NCI-H1092 (cell line): ENCODE results near the gene SDHAF1.
"Not testable (repeated sequence)": the region's sequence is repeated elsewhere in the genome, so short reads cannot be mapped to it uniquely, and the experiment has no call there.

ENCODE experiments used
- DNase-seq: peaks from one replicate; lab custom pipeline; 2025; lab: John Stamatoyannopoulos, UW

SDHAF1 gene

DNA sequence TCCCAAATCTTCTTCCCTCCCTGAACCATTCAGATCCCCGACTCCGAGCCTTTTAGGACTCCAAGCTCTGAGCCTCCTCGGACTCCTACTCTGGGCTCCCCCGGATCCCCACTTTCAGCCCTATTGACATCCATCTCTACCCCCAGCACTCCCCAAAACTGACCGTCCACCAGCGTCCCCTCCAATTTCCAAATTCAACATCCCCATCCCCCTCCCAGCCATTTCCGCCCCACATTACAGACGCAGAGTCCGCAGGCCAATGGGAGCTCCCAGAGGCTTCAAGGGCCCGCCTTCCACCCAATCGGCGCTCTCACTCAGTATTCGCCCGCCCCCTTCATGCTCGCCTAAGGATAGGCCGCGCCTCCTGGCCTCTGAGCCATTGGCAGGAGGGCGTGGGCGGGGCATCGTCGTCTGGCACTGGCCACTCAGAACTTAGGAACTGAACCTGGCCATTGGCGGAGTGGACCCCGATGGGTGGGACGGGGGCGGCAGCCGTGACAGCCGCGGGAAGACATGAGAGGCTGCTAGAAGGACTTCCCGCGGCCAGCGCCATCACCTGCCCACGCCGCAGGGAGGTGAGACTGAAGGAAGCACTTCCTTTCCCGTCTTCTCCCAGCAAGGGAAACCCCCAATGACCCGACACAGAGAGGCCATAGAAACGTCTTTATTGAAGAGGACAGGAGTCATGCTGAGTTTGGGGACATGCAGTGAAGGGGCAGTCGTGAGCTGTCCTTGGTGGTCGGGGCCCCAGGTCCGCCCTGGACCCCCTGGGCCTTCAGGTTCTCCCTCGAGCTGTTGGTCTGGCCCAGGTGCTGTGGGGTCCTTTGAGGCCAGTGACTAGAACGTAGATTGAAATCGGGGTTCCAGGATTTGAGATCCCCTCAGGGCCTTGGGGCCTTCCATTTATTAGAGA lies 19.3 kb downstream of the SDHAF1 start, which contains the start of gene ALKBH6:
Gene ALKBH6 (minus strand): TSS at position 202 of the 913 bp plus-strand sequence. CDS start 816 bp downstream, outside the sequence.
- DNase-seq = peak; percentile 96

DNA sequence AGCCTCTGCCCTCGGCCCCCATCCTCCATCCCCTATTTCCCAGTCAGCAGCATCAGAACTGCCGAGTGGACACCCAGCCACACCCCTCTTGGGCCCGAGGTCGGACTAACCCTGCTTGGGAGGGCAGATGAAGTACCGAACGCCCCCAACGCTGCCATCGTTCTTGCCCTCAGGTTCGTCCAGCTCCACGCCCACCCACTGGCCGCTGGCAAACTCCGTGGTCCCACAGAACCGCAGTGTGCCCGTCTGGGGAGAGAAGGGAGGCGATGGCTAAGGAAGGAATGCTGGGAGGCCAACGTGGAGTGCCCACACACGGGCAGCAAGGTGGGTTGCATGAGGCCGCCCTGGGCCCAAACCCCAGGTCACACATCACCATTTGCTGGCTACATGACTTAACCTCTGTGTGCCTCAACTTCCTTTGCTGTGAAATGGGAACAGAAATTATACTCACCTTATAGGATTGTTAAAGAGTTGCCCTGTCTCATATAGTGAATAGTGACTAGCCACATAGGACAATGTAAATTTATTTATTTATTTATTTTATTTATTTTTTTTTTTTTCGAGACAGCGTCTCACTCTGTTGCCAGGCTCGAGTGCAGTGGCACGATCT lies 24.2 kb downstream of the SDHAF1 start:
- DNase-seq = no peak

DNA sequence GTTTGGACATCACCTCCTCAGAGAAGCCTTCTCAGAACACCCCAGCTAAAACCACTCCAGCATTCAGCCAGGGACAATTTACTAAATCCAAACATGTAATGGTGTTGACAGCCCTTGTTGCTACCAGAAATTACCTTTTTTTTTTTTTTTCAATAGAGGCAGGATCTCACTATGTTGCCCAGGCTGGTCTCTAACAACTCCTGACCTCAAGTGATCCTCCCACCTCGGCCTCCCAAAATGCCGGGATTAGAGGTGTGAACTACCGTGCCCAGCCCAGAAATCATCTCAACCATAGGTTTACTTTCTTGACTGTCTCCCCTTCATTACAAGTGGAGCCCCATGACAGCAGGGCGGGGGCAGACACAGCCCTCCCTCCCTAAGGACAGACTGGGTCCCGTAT lies 28.4 kb downstream of the SDHAF1 start:
- no peak for DNase-seq

DNA sequence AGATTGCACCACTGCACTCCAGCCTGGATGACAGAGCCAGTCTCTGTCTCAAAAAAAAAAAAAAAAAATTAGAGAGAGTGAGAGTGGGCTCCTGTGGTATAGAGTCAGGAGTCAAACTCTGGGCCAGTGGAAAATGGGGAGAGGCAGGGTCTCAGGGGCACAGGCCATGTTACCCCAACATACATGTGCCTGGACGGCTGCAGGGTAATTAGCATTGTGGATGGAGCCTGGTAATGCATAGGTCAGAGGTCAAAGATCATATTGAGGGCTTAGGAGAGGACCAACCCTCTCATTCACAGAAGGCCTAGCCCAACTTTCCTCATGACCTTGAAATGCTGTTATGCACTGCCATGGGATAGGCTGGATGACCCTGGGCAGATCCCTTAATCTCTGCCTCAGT lies 30.6 kb downstream of the SDHAF1 start:
- no peak for DNase-seq

DNA sequence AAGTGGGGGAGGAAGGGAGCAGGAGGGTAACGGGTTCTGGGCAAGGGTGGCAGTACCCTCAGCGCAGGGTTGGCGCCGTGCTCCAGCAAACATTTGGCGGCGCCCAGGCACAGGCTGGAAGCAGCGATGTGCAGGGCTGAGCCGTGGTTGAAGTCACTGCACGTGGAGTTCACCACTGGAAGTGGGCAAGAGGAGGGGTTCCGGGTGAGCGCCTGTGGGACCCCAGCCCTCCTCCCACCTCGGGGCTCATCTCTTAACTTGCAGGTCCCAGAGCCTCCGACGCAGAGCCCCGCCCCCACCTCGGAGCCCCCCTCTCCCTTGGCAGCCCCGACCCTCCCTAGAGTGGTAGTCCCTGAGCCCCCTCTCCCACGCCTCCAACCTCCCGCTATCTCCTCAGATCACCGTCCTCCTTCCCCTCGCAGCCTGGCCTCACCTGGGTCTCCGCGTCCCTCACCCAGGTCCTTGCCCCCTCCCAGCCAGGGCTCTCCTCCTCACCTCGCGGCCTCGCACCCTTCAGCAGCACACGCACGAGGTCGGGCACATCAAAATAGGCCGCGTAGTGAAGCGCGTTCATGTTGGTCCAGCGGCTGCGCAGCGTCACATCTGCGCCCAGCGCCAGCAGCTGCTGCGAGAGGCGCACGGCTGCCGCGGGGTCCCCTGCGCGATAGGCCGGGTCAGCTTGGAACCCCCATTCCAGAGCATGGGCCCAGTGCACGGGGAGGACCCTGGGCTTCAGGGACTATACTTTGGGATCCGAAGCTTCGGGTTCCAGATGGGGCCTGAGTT lies 31.3 kb downstream of the SDHAF1 start:
- no peak for DNase-seq

DNA sequence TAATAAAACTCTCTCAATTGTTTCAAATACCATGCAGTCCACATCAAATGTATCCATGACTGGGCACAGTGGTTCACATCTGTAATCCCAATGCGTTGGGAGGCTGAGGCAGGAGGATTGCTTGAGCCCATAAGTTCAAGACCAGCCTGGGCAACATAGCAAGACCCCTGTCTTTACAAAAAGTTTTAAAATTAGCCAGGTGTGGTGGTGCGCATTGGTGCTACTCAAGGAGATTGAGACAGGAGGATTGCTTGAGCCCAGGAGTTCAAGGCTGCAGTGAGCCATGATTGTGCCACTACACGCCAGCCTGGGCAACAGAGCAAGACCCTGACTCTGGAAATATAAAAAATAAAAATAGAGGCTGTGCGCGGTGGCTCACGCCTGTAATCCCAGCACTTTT lies 32.7 kb downstream of the SDHAF1 start:
- DNase-seq = no peak

DNA sequence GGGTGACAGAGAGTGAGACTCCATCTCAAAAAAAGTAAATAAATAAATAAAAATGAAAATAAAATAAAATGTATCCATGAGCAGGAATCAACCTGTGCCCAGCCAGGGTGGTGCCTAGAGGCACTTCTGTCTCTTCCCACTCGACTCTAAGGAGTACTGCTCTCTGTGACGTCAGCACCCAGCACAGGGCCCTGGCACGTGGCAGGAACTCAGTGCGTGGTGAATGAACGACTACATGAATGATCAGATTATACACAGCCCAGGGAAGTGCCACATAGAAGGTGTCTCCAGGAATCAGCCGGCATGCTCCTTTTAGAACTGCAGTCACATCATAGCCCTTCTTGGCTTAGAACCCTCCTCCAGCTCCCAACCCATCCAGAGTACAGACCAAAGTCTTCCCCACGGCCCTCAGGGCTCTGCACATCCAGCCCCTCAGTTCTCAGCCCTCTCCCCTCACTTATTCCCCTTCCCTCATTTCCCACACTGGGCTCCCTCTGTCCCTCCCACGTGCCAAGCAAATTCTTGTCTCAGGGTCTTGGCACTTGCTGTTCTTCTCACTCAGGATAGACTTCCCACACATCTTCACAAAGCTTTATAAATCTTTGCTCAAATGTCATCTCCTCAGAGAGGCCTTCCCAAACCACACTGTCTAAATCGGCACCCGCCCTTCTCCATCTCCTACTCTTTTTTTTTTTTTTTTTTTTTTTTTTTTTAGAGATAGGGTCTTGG lies 33.5 kb downstream of the SDHAF1 start:
- no peak for DNase-seq

DNA sequence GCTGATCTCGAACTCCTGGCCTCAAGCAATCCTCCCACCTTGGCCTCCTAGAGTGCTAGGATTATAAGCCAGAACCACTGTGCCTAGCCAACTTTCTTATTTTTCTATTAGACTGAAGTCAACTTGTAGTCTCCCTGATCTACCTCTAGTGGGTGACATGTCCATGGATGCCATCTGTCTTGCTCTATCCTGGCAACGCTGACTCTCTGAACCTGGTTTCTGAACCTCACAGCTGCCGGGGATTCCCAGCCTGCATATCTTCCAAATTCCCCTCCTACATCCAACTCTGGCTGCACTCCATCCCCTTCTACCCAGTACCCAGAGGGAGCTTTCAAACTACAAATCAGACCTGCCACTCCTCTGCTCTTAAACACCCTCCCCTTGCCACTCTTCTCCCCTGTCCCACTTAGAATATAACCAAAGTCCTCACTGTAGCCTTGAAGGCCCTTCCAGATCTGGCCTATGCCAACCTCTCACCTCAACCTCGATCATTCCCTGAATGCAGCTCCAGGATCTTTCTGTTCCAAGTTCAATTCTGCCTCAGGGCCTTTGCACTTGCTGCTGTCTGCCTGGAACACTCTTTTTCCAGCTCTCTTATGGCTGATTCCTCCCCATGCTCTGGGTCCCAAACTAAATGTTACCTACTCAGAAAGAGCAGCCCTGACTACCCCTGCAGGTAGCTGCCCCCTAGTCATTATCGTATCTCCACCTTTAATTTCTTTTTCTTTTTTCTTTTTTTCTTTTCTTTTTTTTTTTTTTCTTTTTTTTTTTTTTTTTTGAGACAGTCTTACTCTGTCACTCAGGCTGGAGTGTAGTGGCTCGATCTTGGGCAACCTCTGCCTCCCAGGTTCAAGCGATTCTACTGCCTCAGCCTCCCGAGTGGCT lies 35.5 kb downstream of the SDHAF1 start:
- DNase-seq = no peak

DNA sequence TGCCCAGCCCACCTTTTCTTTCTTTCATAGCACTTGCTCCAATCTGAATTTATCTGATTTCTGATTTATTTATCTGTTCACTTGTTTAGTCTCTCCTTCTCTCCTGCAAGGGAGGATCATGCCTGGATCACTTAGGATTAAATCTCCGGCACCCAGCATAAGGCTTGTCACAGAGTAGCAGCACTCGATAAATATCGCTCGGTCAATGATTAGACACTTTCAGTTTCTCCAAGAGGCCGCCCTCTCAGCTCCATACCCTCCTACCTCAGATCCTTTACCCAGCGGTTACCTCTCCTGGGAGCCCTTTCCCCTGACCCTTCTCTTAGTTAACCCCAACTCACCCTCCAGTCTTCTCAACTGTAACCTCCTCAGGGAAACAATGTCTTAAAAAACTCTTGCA lies 36.3 kb downstream of the SDHAF1 start:
- no peak for DNase-seq

DNA sequence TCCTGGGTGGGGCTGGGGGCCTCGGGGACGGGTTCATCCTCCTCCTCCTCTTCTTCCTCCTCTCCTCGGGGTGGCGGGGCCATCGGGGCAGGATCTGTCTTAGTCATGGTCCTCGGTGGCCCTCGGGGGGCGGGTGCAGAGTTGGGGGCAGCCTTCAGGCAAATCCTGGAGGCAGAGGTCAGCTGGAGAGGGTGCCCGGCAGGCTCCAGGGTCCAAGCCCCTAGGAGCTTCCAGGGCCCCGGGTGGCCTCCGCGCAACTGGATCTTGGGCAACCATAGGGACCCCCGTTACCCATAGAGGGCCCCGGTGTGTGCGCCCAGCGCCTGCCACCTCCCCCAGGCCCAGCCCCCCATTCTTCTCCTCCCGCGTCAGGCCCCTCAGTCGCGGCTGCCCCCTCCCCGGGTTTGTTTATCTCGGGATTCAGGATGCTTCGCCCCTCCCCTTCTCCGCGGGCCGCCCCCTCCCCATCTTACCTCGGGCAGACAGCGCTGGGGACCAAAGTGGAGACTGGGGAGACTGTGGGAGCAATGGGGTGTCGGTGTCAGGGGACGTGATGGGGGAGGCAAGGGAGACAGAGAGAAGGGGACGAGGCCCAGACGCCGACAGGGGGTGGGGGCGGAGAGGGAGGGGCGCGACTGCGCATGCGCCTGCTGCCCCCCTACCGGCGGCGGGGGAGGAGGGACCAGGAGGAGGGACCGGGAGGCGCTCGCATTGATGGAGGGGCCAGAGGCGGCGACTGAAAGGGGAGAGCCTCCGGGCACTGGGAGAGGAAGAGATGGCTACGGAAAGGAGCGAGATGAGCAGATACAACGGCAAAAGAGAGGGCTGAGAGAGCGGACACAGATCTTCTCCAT lies 37.5 kb downstream of the SDHAF1 start, which contains the start of gene CLIP3:
Gene CLIP3 (minus strand): TSS at position 623 of the 854 bp plus-strand sequence. CDS start 516 bp downstream, at position 107.
- DNase-seq = peak; percentile 57

DNA sequence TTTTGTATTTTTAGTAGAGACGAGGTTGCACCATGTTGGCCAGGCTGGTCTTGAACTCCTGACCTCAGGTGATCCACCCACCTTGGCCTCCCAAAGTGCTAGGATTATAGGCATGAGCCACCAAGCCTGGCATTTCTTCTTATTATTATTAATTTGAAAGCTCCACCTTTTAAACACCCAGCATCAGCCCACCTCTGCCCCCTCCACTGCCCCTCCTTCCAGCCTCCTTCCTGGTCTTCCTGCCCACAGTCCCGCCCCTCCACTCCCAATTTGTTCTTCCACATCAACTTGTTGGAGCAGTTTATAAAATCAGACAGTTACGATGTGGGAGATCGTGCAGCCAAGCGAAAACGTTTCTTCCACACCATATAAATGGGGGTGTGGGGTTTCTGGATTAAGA lies 45.5 kb downstream of the SDHAF1 start:
- DNase-seq = no peak

DNA sequence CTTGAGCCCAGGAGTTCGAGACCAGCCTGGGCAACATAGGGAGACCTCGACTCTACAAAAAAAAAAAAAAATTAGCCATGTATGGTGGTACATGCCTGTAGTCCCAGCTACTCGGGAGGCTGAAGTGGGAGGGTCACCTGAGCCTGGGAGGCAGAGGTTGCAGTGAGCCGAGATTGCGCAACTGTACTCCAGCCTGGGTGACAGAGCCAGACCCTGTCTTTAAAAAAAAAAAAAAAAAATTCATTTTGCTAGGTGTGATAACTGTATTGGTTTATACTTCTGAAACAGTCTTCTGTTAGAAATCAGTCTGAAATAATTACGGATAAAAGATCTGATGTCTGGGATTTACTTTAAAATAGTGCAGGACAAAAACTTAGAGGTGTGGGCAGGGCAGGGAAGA lies 46.1 kb downstream of the SDHAF1 start:
- not testable (repeated sequence) for DNase-seq

DNA sequence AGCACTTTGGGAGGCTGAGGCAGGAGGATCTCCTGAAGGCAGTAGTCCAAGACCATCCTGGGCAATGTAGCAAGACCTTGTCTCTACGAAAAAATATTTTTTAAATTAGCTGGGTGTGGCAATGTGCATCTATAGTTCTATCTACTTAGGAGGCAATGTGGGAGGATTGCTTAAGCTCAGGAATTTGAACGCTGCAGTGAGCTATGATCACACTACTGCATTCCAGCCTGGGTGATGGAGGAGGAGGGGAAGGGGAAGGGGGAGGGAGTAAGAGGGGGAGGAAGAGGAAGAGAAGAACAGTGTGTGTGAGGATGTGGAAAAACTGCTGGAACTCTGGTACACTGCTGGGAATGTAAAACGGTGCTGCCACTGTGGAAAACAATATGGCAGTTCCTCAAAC lies 46.8 kb downstream of the SDHAF1 start:
- DNase-seq = no peak

DNA sequence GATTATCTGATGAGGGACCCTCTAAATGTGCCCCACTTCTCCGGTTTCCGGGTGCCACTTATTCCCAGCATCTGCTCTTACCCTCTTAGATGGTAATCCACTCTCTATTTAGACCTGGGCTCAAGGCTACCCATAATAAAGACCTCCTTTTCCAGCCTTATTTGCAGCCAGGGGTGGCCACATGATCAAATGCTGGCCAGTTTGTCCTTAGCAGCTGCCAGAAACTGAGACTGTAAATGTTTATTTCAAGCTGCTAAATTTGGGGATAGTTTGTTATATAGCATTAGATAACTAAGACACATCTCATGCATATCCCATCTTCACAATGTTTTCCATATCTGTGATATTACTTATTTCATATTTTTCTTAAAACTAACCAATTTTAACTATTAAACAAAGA lies 49.0 kb downstream of the SDHAF1 start:
- DNase-seq = no peak
